K562 (cell line): ENCODE results near the gene PRSS27. TPM values are rescaled to one million over a fixed set of nuclear protein-coding genes. Genes with fewer than 3 reads are reported as not detected.

Experiments
- E2F3 ChIP-seq: fragments of 250-450 bp; sonication (Bioruptor Pico); IDR thresholded peaks from 2 replicates; pipeline ENCODE4 v1.4.0; 2020; ENCODE audit warnings: mild to moderate bottlenecking
- EP300 ChIP-seq: IDR thresholded peaks from 2 replicates; pipeline ENCODE4 v1.6.1; 2012; ENCODE audit warnings: low read length, improper control_type of control experiment
- FOSL1 ChIP-seq: fragments of 200-800 bp; sonication (Bioruptor generic); conservative IDR thresholded peaks from 2 replicates; pipeline ENCODE4 v1.6.1; 2016; ENCODE audit warnings: missing genetic modification characterization, missing compliant biosample characterization
- FOXK1 ChIP-seq: sonication (generic); formaldehyde crosslinking; IDR thresholded peaks from 2 replicates; pipeline ENCODE4 v1.8.0; 2022; ENCODE audit warnings: missing genetic modification reagents, mild to moderate bottlenecking, borderline replicate concordance
- HLTF ChIP-seq: fragments of 450-650 bp; IDR thresholded peaks from 2 replicates; pipeline ENCODE4 v1.6.1; 2016
- MAFG ChIP-seq: fragments of 450-650 bp; conservative IDR thresholded peaks from 2 replicates; pipeline ENCODE4 v1.6.1; 2016; ENCODE audit warnings: missing genetic modification characterization, missing compliant biosample characterization
- NCOA1 ChIP-seq: fragments of 450-650 bp; IDR thresholded peaks from 2 replicates; pipeline ENCODE4 v1.6.1; 2016; ENCODE audit warnings: low read depth
- NR2C2 ChIP-seq, 2 experiments: fragments of 200-800 bp in 1 of 2; sonication (Bioruptor generic) in 1 of 2; sonication (generic) in 1 of 2; formaldehyde crosslinking in 1 of 2; IDR thresholded peaks; 2 replicates each; pipeline versions ENCODE4 v1.6.1 to v1.8.0; 2016 to 2022; ENCODE audit warnings: mild to moderate bottlenecking in 1 of 2, missing compliant biosample characterization in 1 of 2, missing genetic modification characterization in 1 of 2, missing genetic modification reagents in 1 of 2
- RBFOX2 ChIP-seq: fragments of 200-400 bp; formaldehyde crosslinking; IDR thresholded peaks from 2 replicates; pipeline ENCODE4 v1.6.1; 2017; ENCODE audit warnings: low read depth, mild to moderate bottlenecking, low read length, moderate library complexity
- SMARCA4 ChIP-seq: fragments of 450-650 bp; IDR thresholded peaks from 2 replicates; pipeline ENCODE4 v1.6.1; 2016
- SP2 ChIP-seq: IDR thresholded peaks from 2 replicates; pipeline ENCODE4 v1.6.1; 2011; ENCODE audit warnings: mild to moderate bottlenecking, low read depth, low read length, moderate library complexity; ENCODE audit not compliant: poor library complexity, severe bottlenecking; ENCODE audit errors: extremely low read depth
- STAT5B ChIP-seq: fragments of 250-450 bp; sonication (Bioruptor Pico); IDR thresholded peaks from 2 replicates; pipeline ENCODE4 v1.8.0; 2021; ENCODE audit warnings: mild to moderate bottlenecking, inconsistent platforms
- TSC22D4 ChIP-seq: fragments of 450-650 bp; IDR thresholded peaks from 2 replicates; pipeline ENCODE4 v1.6.1; 2016; ENCODE audit warnings: missing genetic modification characterization, missing biosample characterization, control low read depth
- ZFP36 ChIP-seq: fragments of 150-350 bp; IDR thresholded peaks from 2 replicates; pipeline ENCODE4 v1.6.1; 2018; ENCODE audit warnings: low read length, low read depth; ENCODE audit not compliant: partially characterized antibody
- ZNF143 ChIP-seq: sonication (generic); formaldehyde crosslinking; IDR thresholded peaks from 2 replicates; pipeline ENCODE4 v1.9.0; 2022; ENCODE audit warnings: mild to moderate bottlenecking, missing genetic modification reagents
- ZNF197 ChIP-seq: fragments of 200-800 bp; sonication (Bioruptor generic); IDR thresholded peaks from 2 replicates; pipeline ENCODE4 v1.6.1; 2016; ENCODE audit warnings: low read depth, missing genetic modification characterization, missing compliant biosample characterization
- ZNF699 ChIP-seq: fragments of 250-450 bp; sonication (Bioruptor Pico); IDR thresholded peaks from 2 replicates; pipeline ENCODE4 v1.8.0; 2021; ENCODE audit warnings: mild to moderate bottlenecking, moderate library complexity; ENCODE audit not compliant: insufficient replicate concordance
- ZNF707 ChIP-seq: fragments of 250-450 bp; sonication (Bioruptor Pico); conservative IDR thresholded peaks from 2 replicates; pipeline ENCODE4 v1.8.0; 2022; ENCODE audit warnings: inconsistent platforms, mild to moderate bottlenecking, moderate library complexity
- polyA plus RNA-seq, 8 experiments: library from polyadenylated mRNA; depleted of rRNA in 4 of 8; stranded (reverse) in 5 of 8; unstranded in 3 of 8; fragments of >200 nt; fragmentation: Nextera tagmentation in 2 of 8; fragmentation: Illumina TruSeq in 1 of 8; extraction: Ambion mirVana in 2 of 8; extraction: Trizol in 1 of 8; gene quantifications; 2 replicates each; pipeline versions ENCODE4 v1.2.1 to v1.2.3, GENCODE V29; 2011 to 2014; ENCODE audit warnings: inconsistent platforms in 1 of 8, missing spikeins in 1 of 8
- total RNA-seq, 7 experiments: library from RNA; depleted of rRNA in 6 of 7; stranded (reverse); fragments of >200 nt in 6 of 7; fragmentation: Illumina TruSeq in 2 of 7; extraction: Trizol in 2 of 7; gene quantifications; 2 replicates each; pipeline versions ENCODE4 v1.2.1 to v1.2.3, GENCODE V29; 2011 to 2021; ENCODE audit warnings: low replicate concordance in 1 of 7
- TF ChIP-seq, protein P1 (sequence below), 2 experiments: fragments of 450-650 bp; conservative IDR thresholded peaks; 2 replicates each; pipeline ENCODE4 v1.6.1; 2017; ENCODE audit warnings: mild to moderate bottlenecking in 2 of 2, moderate library complexity in 2 of 2
- TF ChIP-seq, protein P2 (sequence below): fragments of 450-650 bp; IDR thresholded peaks from 2 replicates; pipeline ENCODE4 v1.6.1; 2016
- TF ChIP-seq, protein P3 (sequence below), 3 experiments: IDR thresholded peaks in 2 of 3; conservative IDR thresholded peaks in 1 of 3; 2 replicates each; pipeline ENCODE4 v1.5.1; 2011 to 2012; ENCODE audit warnings: low read length in 3 of 3, mild to moderate bottlenecking in 3 of 3, control low read depth in 2 of 3, improper control_type of control experiment in 1 of 3, inconsistent platforms in 1 of 3, low read depth in 1 of 3, mixed read lengths in 1 of 3, moderate library complexity in 1 of 3; ENCODE audit not compliant: insufficient read depth in 2 of 3
- TF ChIP-seq, protein P4 (sequence below): fragments of 450-650 bp; formaldehyde crosslinking; IDR thresholded peaks from 2 replicates; pipeline ENCODE4 v1.4.0; 2022; ENCODE audit warnings: mild to moderate bottlenecking, moderate library complexity

PRSS27 gene
- total and polyA plus RNA-seq, 9 of the 15 experiments (the other 6 are each of a cell fraction or from before 2014, with no cell fraction given) = 0.09 to 0.20 (median 0.17) TPM; not detected in 5

DNA sequence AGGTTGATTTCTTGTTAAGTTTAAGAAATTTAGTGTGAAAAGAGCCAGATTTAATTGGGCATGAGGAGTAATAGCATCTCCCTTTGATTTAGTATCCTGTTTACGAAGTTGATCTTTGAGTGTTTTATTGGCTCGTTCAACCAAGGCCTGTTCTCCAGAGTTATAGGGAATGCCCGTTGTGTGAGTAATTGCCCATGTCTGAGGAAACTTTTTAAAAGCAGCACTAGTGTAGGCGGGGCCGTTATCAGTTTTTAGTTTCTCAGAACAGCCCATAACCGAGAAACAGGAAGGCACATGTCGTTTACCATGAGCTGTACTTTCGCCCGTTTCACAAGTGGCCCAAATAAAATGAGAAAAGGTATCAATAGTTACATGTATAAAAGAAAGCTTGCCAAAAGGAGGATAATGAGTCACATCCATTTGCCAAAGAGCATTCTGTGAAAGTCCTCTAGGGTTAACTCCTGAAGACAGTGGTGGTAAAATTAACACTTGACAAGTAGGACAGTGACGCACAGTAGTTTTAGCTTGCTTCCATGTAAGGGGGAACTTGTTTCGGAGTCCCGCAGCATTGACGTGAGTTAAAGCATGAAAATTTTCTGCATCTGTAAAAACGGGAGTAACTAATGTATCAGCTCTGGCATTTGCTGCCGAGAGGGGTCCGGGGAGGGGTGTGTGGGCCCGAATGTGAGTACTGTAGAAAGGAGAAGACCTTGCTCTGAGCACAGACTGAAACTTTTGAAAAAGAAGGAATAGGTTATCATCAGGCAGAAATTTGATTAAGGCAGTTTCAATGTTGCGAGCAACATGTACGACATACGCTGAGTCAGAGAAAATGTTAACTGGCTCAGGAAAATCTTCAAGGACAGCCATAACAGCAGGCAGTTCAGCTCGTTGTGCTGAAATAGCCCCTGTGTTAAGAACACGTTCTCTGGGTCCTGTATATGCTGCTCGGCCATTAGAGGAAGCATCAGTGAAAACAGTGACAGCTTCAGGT, 56.2 kb downstream of the PRSS27 start (continued):
- TF ChIP-seq ZNF143 (CRISPR knock-in tag) (no peak), NCOA1 (no peak), SP2 (no peak), MAFG (tag) (peak; percentile 39; the same call in 1 of the 2 replicates), HLTF (no peak), EP300 (no peak), E2F3 (CRISPR knock-in tag) (no peak), FOSL1 (tag) (0 out of 2 replicates have a peak, but pooled peaks have one; percentile 19), ZFP36 (no peak), ZNF699 (no peak), ZNF197 (CRISPR knock-in tag) (no peak), RBFOX2 (peak; percentile 13; the same call in 1 of the 2 replicates), NR2C2 (CRISPR knock-in tag; IDR thresholded peaks at IDR 0.05) (no peak), NR2C2 (tag; IDR thresholded peaks at IDR 0.05) (peak; percentile 15; the same call in 1 of the 2 replicates), STAT5B (CRISPR knock-in tag) (no peak), FOXK1 (CRISPR knock-in tag) (no peak), ZNF707 (no peak), SMARCA4 (no peak), TSC22D4 (tag) (no peak)
- TF ChIP-seq, protein P1, sequence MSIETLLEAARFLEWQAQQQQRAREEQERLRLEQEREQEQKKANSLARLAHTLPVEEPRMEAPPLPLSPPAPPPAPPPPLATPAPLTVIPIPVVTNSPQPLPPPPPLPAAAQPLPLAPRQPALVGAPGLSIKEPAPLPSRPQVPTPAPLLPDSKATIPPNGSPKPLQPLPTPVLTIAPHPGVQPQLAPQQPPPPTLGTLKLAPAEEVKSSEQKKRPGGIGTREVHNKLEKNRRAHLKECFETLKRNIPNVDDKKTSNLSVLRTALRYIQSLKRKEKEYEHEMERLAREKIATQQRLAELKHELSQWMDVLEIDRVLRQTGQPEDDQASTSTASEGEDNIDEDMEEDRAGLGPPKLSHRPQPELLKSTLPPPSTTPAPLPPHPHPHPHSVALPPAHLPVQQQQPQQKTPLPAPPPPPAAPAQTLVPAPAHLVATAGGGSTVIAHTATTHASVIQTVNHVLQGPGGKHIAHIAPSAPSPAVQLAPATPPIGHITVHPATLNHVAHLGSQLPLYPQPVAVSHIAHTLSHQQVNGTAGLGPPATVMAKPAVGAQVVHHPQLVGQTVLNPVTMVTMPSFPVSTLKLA (conservative IDR thresholded peaks at IDR 0.05) = peak in 1 of 2 experiments; percentile 44; a peak in 1 of 4 replicates
- TF ChIP-seq, protein P2, sequence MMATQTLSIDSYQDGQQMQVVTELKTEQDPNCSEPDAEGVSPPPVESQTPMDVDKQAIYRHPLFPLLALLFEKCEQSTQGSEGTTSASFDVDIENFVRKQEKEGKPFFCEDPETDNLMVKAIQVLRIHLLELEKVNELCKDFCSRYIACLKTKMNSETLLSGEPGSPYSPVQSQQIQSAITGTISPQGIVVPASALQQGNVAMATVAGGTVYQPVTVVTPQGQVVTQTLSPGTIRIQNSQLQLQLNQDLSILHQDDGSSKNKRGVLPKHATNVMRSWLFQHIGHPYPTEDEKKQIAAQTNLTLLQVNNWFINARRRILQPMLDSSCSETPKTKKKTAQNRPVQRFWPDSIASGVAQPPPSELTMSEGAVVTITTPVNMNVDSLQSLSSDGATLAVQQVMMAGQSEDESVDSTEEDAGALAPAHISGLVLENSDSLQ = no peak
- TF ChIP-seq, protein P3, sequence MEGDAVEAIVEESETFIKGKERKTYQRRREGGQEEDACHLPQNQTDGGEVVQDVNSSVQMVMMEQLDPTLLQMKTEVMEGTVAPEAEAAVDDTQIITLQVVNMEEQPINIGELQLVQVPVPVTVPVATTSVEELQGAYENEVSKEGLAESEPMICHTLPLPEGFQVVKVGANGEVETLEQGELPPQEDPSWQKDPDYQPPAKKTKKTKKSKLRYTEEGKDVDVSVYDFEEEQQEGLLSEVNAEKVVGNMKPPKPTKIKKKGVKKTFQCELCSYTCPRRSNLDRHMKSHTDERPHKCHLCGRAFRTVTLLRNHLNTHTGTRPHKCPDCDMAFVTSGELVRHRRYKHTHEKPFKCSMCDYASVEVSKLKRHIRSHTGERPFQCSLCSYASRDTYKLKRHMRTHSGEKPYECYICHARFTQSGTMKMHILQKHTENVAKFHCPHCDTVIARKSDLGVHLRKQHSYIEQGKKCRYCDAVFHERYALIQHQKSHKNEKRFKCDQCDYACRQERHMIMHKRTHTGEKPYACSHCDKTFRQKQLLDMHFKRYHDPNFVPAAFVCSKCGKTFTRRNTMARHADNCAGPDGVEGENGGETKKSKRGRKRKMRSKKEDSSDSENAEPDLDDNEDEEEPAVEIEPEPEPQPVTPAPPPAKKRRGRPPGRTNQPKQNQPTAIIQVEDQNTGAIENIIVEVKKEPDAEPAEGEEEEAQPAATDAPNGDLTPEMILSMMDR (IDR thresholded peaks at IDR 0.05 in 2 of 3, conservative IDR thresholded peaks at IDR 0.05 in 1 of 3; ENCODE audit: insufficient read depth in 2 of 3, low read depth in 1 of 3, low read length in 3 of 3) = no peak
- TF ChIP-seq, protein P4, sequence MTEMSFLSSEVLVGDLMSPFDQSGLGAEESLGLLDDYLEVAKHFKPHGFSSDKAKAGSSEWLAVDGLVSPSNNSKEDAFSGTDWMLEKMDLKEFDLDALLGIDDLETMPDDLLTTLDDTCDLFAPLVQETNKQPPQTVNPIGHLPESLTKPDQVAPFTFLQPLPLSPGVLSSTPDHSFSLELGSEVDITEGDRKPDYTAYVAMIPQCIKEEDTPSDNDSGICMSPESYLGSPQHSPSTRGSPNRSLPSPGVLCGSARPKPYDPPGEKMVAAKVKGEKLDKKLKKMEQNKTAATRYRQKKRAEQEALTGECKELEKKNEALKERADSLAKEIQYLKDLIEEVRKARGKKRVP = no peak
